PFSK-1 (cell line): ENCODE results near the gene UHRF1. TPM values are rescaled to one million over a fixed set of nuclear protein-coding genes. Genes with fewer than 3 reads are reported as not detected.

Source experiments
- FOXP2 ChIP-seq: optimal IDR thresholded peaks from 2 replicates; pipeline ENCODE3; 2011; ENCODE audit warnings: borderline replicate concordance, control low read depth, inconsistent platforms; ENCODE audit not compliant: insufficient read depth; ENCODE audit errors: extremely low read length, extremely low read depth
- POLR2AphosphoS5 ChIP-seq: IDR thresholded peaks from 2 replicates; pipeline ENCODE4 v1.6.1; 2012; ENCODE audit warnings: low read depth, mild to moderate bottlenecking, control low read depth, low read length, moderate library complexity
- REST ChIP-seq, 2 experiments: IDR thresholded peaks; 2 replicates each; pipeline versions ENCODE4 v1.6.1 to v1.8.0; 2011 to 2012; ENCODE audit warnings: low read depth in 2 of 2, low read length in 2 of 2, control low read depth in 1 of 2, inconsistent platforms in 1 of 2, mild to moderate bottlenecking in 1 of 2, moderate library complexity in 1 of 2; ENCODE audit not compliant: insufficient read depth in 1 of 2
- SIN3A ChIP-seq: IDR thresholded peaks from 2 replicates; pipeline ENCODE4 v1.6.1; 2012; ENCODE audit warnings: mild to moderate bottlenecking, low read length, moderate library complexity, borderline replicate concordance; ENCODE audit not compliant: insufficient read depth
- TAF1 ChIP-seq: IDR thresholded peaks from 2 replicates; pipeline ENCODE4 v1.6.1; 2012; ENCODE audit warnings: low read length, control low read depth, borderline replicate concordance; ENCODE audit not compliant: insufficient read depth
- polyA plus RNA-seq: library from polyadenylated mRNA; unstranded; fragments of >200 nt; gene quantifications from one replicate; pipeline ENCODE4 v1.2.1, GENCODE V29; 2012; ENCODE audit warnings: low read depth, missing spikeins; ENCODE audit not compliant: insufficient read length

Gene UHRF1
- polyA plus RNA-seq: 24.7 TPM

DNA sequence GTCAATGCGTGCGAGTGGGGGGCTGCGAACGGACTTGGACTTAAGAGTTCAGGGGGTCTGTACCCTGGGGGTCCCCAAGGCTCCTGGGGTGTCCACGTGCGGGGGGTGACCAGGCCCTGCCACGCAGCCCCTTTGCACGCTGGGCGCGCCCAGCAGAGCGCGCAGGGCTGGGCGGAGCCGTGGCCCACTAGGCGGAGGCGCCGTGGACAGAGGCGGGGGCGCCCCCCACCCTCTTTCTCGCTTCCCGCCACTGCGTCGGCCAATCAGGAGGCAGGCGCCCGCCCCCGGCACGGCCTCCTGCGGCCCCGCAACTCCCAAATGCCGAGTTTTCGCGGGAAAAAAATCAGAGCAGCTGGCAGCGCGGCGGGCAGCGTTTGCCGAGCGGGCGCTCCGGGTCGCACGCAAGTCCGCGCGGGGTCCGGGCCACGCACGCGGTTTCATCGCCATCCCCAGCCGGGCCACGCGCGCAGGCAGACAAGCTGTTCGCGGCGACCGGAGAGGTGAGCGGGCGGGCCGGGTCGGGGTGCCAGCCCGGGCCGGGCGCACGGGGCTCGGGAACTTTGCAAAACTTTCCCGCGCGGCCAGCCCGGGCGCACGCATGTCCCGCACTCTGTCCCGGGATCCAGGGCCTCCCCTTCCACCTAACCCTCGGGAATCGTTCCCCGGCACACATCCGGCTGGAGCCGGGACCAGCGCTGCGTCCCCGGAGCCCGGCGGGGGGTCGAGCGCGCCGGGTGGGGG is at the start of gene UHRF1:
Gene UHRF1 (plus strand): TSS at position 346 of the 741 bp plus-strand sequence. CDS start 1,385 bp downstream, outside the sequence.
- no peak for TF ChIP-seq REST (IDR thresholded peaks at IDR 0.05; ENCODE audit: insufficient read depth in 1 of 2, low read depth in 2 of 2, low read length in 2 of 2)
- TF ChIP-seq FOXP2: no peak
- no peak for TF ChIP-seq SIN3A
- TF ChIP-seq TAF1: no peak
- no peak for TF ChIP-seq POLR2AphosphoS5

DNA sequence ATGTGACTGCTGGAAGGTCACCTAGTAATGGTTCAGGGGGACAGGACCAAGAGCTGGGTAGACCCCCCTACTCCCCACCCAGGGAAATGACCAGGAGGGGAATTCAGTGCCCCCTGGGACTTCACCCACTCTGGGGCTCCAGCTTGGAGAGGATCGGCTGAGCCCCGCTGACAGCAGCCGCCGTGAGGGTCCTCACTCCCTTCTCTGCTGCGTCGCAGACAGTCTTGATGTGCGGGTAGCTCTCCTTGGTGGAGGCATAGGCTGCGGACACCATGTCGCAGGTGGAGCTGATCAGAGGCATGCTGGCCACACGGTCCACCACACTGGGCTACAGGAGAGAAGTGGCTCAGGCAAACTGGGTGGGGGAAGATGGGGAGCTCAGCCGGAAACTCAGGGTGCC is 49.6 kb upstream of the UHRF1 start:
- TF ChIP-seq FOXP2: no peak
- TF ChIP-seq SIN3A: no peak
- no peak for TF ChIP-seq POLR2AphosphoS5
- no peak for TF ChIP-seq TAF1
- no peak for TF ChIP-seq REST (IDR thresholded peaks at IDR 0.05; ENCODE audit: insufficient read depth in 1 of 2, low read depth in 2 of 2, low read length in 2 of 2)

DNA sequence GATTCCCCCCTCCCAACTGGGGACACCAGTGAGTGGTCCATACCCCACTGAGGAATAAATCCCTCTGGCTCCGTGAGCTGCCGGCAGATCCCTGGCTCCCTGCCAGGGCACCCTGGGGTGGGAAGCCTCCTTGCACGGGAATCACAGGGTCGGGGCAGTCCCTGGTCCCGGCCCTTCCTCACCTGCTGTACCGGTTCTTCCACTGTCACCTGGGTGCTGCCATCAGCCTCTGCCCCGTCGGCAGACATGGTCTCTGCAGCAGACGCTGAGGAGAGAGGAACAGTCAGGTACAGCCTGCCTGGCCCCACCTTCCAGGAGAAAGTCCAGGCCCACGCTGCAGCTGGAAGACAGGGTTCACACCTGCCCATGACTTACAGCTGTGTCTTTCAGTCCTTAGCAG is 48.2 kb upstream of the UHRF1 start:
- no peak for TF ChIP-seq SIN3A
- TF ChIP-seq TAF1: no peak
- no peak for TF ChIP-seq FOXP2

GRCh38 chr19:4866595-4867424 is 42.5 kb upstream of the UHRF1 start:
- TF ChIP-seq FOXP2 (no peak), SIN3A (0 out of 2 replicates have a peak, but pooled peaks have one; percentile 35)

GRCh38 chr19:4867534-4868285 is 41.6 kb upstream of the UHRF1 start, which contains the start of gene PLIN3:
TSS of gene PLIN3 (minus strand) at chr19:4867667. CDS start at chr19:4861394, 6,273 bp downstream.
- TF ChIP-seq POLR2AphosphoS5 (peak; percentile 61), TAF1 (0 out of 2 replicates have a peak, but pooled peaks have one; percentile 41), FOXP2 (no peak), REST (IDR thresholded peaks at IDR 0.05; ENCODE audit: insufficient read depth in 1 of 2, low read depth in 2 of 2, low read length in 2 of 2) (no peak), SIN3A (peak; percentile 54; the same call in 1 of the 2 replicates)
